Sigmoid colon (tissue), 7 donors: ENCODE data around the gene HBG2. TPM values are rescaled to one million over a fixed set of nuclear protein-coding genes. Genes with fewer than 3 reads are reported as not detected.

Experiments used
- DNase-seq: peaks from one replicate; pipeline ENCODE4 v3.0.0-alpha.2; 2019
- H3K27ac ChIP-seq, 4 donors: fragments of 200-600 bp; sonication (generic); one replicate each; pipeline ENCODE4 v1.5.1; 2016 to 2019; ENCODE audit warnings: mild to moderate bottlenecking in 1 of 4
- H3K27me3 ChIP-seq, 3 donors: fragments of 200-600 bp; sonication (generic); one replicate each; pipeline ENCODE4 v1.5.1; 2019; ENCODE audit warnings: mild to moderate bottlenecking in 1 of 3
- H3K36me3 ChIP-seq, 4 donors: fragments of 200-600 bp; sonication (generic); one replicate each; pipeline ENCODE4 v1.5.1; 2016 to 2019
- H3K4me1 ChIP-seq, 4 donors: fragments of 200-600 bp; sonication (generic); one replicate each; pipeline ENCODE4 v1.5.1; 2017 to 2019
- H3K4me3 ChIP-seq, 4 donors: fragments of 200-600 bp; sonication (generic); one replicate each; pipeline ENCODE4 v1.5.1; 2017 to 2019; ENCODE audit warnings: mild to moderate bottlenecking in 2 of 4, moderate library complexity in 1 of 4
- H3K9me3 ChIP-seq, 4 donors: fragments of 200-600 bp in 3 of 4; sonication (generic) in 3 of 4; one replicate each; pipeline versions ENCODE4 v1.5.1 to v1.6.1; 2013 to 2019
- CTCF ChIP-seq, 4 experiments: fragments of 450-650 bp in 3 of 4; fragments of 200-600 bp in 1 of 4; IDR thresholded peaks; one replicate each; pipeline ENCODE4 v1.5.1; 2016 to 2019; ENCODE audit warnings: antibody characterized with exemption in 4 of 4, mild to moderate bottlenecking in 3 of 4, moderate library complexity in 2 of 4
- EP300 ChIP-seq, 4 donors: sonication (generic); formaldehyde crosslinking; IDR thresholded peaks; one replicate each; pipeline ENCODE4 v1.6.1; 2017; ENCODE audit warnings: antibody characterized with exemption in 4 of 4
- POLR2A ChIP-seq, 2 donors: fragments of 450-650 bp; IDR thresholded peaks; one replicate each; pipeline ENCODE4 v1.6.1; 2016; ENCODE audit warnings: antibody characterized with exemption in 2 of 2, mild to moderate bottlenecking in 2 of 2, moderate library complexity in 2 of 2
- POLR2AphosphoS5 ChIP-seq, 4 donors: sonication (generic); formaldehyde crosslinking; IDR thresholded peaks; one replicate each; pipeline ENCODE4 v1.6.1; 2017; ENCODE audit warnings: antibody characterized with exemption in 4 of 4
- WGBS, 2 donors: extraction: QIAGEN DNeasy Blood & Tissue Kit; methylation state at CpG; one replicate each; pipeline ENCODE4 v1.1.7; 2013; 5-methylcytosine and 5-hydroxymethylcytosine counted together
- intact Hi-C: fragments of 100-400 bp; cut with DNase I; formaldehyde crosslinking; loops from one replicate; pipeline ENCODE4 v1.15.1; 2023
- polyA plus RNA-seq, 3 donors: library from polyadenylated mRNA; stranded (reverse); fragments of 200-250 nt; gene quantifications; one replicate each; pipeline ENCODE4 v1.2.3, GENCODE V29; 2013
- total RNA-seq, 4 donors: library from RNA; depleted of rRNA; stranded (reverse); fragments of >200 nt; gene quantifications; one replicate each; pipeline ENCODE4 v1.1.0, GENCODE V29; 2016
- donor health status: healthy with polysubstance abuse.
- donor health status: Bipolar disorder and iron deficiency.
- donor health status: healthy.

Gene HBG2
- total and polyA plus RNA-seq, 7 donors = not detected

GRCh38 chr11:5269715-5270147, 15.2 kb upstream of the HBG2 start, which contains the start of gene HBE1:
HBE1 (minus strand) TSS chr11:5269945; CDS start chr11:5269890, 55 bp downstream.
- H3K9me3 ChIP-seq = no peaks in the 10 kb centered on the region
- no peaks in the 10 kb centered on the region for H3K4me1 ChIP-seq
- no peak for DNase-seq
- no peaks in the 10 kb centered on the region for H3K27me3 ChIP-seq
- TF ChIP-seq POLR2A (IDR thresholded peaks at IDR 0.05) (no peak), POLR2AphosphoS5 (IDR thresholded peaks at IDR 0.05) (no peak), EP300 (IDR thresholded peaks at IDR 0.05) (no peak), CTCF (IDR thresholded peaks at IDR 0.05) (no peak)
- H3K27ac ChIP-seq = no peak within 1 kb of the TSS
- intact Hi-C loops = no loop called here
- 68 to 82% methylated on average over 4 of the region's 4 CpGs for WGBS, 2 donors
- H3K4me3 ChIP-seq = no peak within 1 kb of the TSS
- no peaks in the 10 kb centered on the region for H3K36me3 ChIP-seq

- intact Hi-C loops = no loop called here
- Histone ChIP-seq H3K4me3 (no peak overlapping the region), H3K4me1 (no peaks in the 10 kb centered on the region), H3K36me3 (no peaks in the 10 kb centered on the region), H3K9me3 (no peaks in the 10 kb centered on the region), H3K27ac (no peak overlapping the region), H3K27me3 (no peaks in the 10 kb centered on the region)
- no peak for DNase-seq
- 79 to 83% methylated on average over 2 of the region's 2 CpGs for WGBS, 2 donors
- TF ChIP-seq CTCF (IDR thresholded peaks at IDR 0.05) (no peak), EP300 (IDR thresholded peaks at IDR 0.05) (no peak), POLR2AphosphoS5 (IDR thresholded peaks at IDR 0.05) (no peak), POLR2A (IDR thresholded peaks at IDR 0.05) (no peak)
Measured at GRCh38 chr11:5267033-5267563, 12.5 kb upstream of the HBG2 start.

GRCh38 chr11:5266609-5267008, 12.0 kb upstream of the HBG2 start:
- intact Hi-C loops = no loop called here
- no peak for DNase-seq

GRCh38 chr11:5265832-5266231, 11.3 kb upstream of the HBG2 start:
- H3K27ac ChIP-seq = no peak overlapping the region
- H3K27me3 ChIP-seq = no peaks in the 10 kb centered on the region
- intact Hi-C loops = no loop called here
- no peaks in the 10 kb centered on the region for H3K36me3 ChIP-seq
- H3K4me3 ChIP-seq = no peak overlapping the region
- DNase-seq = no peak
- no peaks in the 10 kb centered on the region for H3K9me3 ChIP-seq
- TF ChIP-seq POLR2AphosphoS5 (IDR thresholded peaks at IDR 0.05) = no peak
- TF ChIP-seq CTCF (IDR thresholded peaks at IDR 0.05) = no peak
- TF ChIP-seq EP300 (IDR thresholded peaks at IDR 0.05) = no peak
- no peak for TF ChIP-seq POLR2A (IDR thresholded peaks at IDR 0.05)
- 42 to 61% methylated on average over 2 of the region's 2 CpGs for WGBS, 2 donors
- H3K4me1 ChIP-seq = no peaks in the 10 kb centered on the region

More at GRCh38 chr11:5266609-5267008, 12.0 kb upstream of the HBG2 start:
- Histone ChIP-seq H3K4me3 (no peak overlapping the region), H3K36me3 (no peaks in the 10 kb centered on the region), H3K4me1 (no peaks in the 10 kb centered on the region), H3K27ac (no peak overlapping the region), H3K27me3 (no peaks in the 10 kb centered on the region), H3K9me3 (no peaks in the 10 kb centered on the region)
- TF ChIP-seq CTCF (IDR thresholded peaks at IDR 0.05) = no peak
